Bone marrow (tissue), 2 donors: ENCODE measurements around the gene BRD1.
"Not testable (repeated sequence)": the region's sequence is repeated elsewhere in the genome, so short reads cannot be mapped to it uniquely, and the experiment has no call there.

Experiments used
- DNase-seq, 2 donors: peaks; one replicate each; lab custom pipeline; 2025; lab: John Stamatoyannopoulos, UW

Gene BRD1

GRCh38 chr22:49783926-49784629 is 43.6 kb downstream of the BRD1 start:
- DNase-seq = no peak

GRCh38 chr22:49783036-49783746 is 44.5 kb downstream of the BRD1 start:
- no peak for DNase-seq

GRCh38 chr22:49781886-49782285 is 45.8 kb downstream of the BRD1 start:
- not testable (repeated sequence) for DNase-seq

- DNase-seq = no peak
Observed at GRCh38 chr22:49781289-49781782, 46.3 kb downstream of the BRD1 start.

GRCh38 chr22:49780698-49781288 is 46.9 kb downstream of the BRD1 start:
- DNase-seq = no peak

- DNase-seq = no peak
Observed at GRCh38 chr22:49779853-49780697, 47.6 kb downstream of the BRD1 start.

GRCh38 chr22:49779211-49779610 is 48.5 kb downstream of the BRD1 start:
- no peak for DNase-seq

- no peak for DNase-seq
Observed at GRCh38 chr22:49777569-49778249, 50.0 kb downstream of the BRD1 start.

GRCh38 chr22:49776891-49777290 is 50.8 kb downstream of the BRD1 start:
- DNase-seq = no peak

- no peak for DNase-seq
Observed at GRCh38 chr22:49775867-49776511, 51.7 kb downstream of the BRD1 start.

- DNase-seq = no peak
Observed at GRCh38 chr22:49775191-49775866, 52.3 kb downstream of the BRD1 start.

GRCh38 chr22:49774499-49775151 is 53.0 kb downstream of the BRD1 start:
- DNase-seq = no peak

- no peak for DNase-seq
Observed at GRCh38 chr22:49774046-49774445, 53.6 kb downstream of the BRD1 start.

- no peak for DNase-seq
Observed at GRCh38 chr22:49773531-49773930, 54.1 kb downstream of the BRD1 start.

GRCh38 chr22:49772692-49773091 is 55.0 kb downstream of the BRD1 start:
- DNase-seq = peak in 1 of 2 donors; percentile 16

GRCh38 chr22:49771266-49772065 is 56.2 kb downstream of the BRD1 start:
- DNase-seq = no peak

- no peak for DNase-seq
Observed at GRCh38 chr22:49770547-49771265, 57.0 kb downstream of the BRD1 start.
